Measurements from ENCODE around the gene FAT1. TPM values are rescaled to one million over a fixed set of nuclear protein-coding genes. Genes with fewer than 3 reads are reported as not detected.
"Not testable (repeated sequence)": the region's sequence is repeated elsewhere in the genome, so short reads cannot be mapped to it uniquely, and the experiment has no call there.

Gene FAT1
- total RNA-seq, 4 donors from 2014 or later = 321 to 477 (median 380) TPM

DNA sequence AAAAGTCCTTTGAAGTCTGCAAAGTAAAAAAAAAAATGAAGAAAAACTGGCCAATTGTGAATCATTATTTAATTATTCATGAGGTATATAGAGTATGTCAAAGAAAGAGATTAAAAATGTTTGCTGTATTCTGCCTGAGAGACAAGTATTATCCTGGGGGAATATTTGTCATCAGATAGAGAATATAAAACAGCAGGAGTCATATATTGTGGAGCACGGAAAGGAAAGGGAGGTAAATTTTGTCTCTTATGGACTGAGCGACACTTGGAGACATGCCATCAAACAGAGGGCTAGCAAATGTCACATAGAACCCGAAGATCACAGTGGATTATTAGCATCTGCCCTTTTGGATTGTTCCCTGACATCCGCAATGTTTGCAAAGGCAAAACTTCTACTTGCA is 39.2 kb upstream of the FAT1 start:
- Histone ChIP-seq H3K4me1 (peaks cover 0 to 15% (median 6%) of the 10 kb centered on the region in 4 donors), H3K36me3 (no peaks in the 10 kb centered on the region), H3K27me3 (no peaks in the 10 kb centered on the region), H3K9me3 (no peaks in the 10 kb centered on the region), H3K4me3 (no peak overlapping the region), H3K27ac (no peak overlapping the region)
- DNase-seq = no peak
- in situ Hi-C loops (cut with MboI; ENCODE audit: low pct_ligation_motif_present in 1 of 4, low pct_unique_long_range_greater_than_20kb in 1 of 4, low sequenced_read_pairs in 3 of 4) (no loop called here), intact Hi-C loops (cut with DNase I; ENCODE audit: low total_unique reads) (no loop called here)
- TF ChIP-seq POLR2A (IDR thresholded peaks at IDR 0.05) (no peak), POLR2AphosphoS5 (IDR thresholded peaks at IDR 0.05) (no peak), EP300 (IDR thresholded peaks at IDR 0.05; ENCODE audit: low read depth) (no peak)
- TF ChIP-seq, protein P1, sequence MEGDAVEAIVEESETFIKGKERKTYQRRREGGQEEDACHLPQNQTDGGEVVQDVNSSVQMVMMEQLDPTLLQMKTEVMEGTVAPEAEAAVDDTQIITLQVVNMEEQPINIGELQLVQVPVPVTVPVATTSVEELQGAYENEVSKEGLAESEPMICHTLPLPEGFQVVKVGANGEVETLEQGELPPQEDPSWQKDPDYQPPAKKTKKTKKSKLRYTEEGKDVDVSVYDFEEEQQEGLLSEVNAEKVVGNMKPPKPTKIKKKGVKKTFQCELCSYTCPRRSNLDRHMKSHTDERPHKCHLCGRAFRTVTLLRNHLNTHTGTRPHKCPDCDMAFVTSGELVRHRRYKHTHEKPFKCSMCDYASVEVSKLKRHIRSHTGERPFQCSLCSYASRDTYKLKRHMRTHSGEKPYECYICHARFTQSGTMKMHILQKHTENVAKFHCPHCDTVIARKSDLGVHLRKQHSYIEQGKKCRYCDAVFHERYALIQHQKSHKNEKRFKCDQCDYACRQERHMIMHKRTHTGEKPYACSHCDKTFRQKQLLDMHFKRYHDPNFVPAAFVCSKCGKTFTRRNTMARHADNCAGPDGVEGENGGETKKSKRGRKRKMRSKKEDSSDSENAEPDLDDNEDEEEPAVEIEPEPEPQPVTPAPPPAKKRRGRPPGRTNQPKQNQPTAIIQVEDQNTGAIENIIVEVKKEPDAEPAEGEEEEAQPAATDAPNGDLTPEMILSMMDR (IDR thresholded peaks at IDR 0.05) = no peak
- WGBS, 2 donors (ENCODE audit: low coverage in 1 of 2) = 71 to 72% methylated on average over 3 to 4 of the region's 4 CpGs

DNA sequence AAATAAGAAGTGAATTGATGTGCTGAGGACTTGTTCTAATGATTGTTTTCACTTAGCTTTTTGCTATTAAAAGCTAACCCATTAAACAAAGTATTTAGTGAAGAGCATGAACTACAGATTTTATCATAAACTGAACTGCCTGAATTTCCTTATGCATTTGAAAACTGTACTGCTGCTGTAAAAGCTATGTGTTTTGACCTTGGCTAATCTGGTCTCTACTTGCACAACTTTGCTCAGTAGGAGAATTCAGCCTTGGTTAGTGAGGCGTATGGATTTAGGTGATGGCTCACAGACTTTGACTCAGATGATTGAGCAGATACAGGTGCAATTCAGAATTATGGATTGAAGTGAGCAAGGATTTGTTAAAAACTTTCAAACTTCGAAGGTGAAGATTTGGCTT is 38.7 kb upstream of the FAT1 start:
- Histone ChIP-seq H3K27ac (no peak overlapping the region), H3K9me3 (no peaks in the 10 kb centered on the region), H3K4me3 (no peak overlapping the region), H3K36me3 (no peaks in the 10 kb centered on the region), H3K4me1 (peaks cover 0 to 15% (median 6%) of the 10 kb centered on the region in 4 donors), H3K27me3 (no peaks in the 10 kb centered on the region)
- 78 to 91% methylated on average over 2 of the region's 2 CpGs for WGBS, 2 donors (ENCODE audit: low coverage in 1 of 2)
- TF ChIP-seq POLR2AphosphoS5 (IDR thresholded peaks at IDR 0.05) = no peak
- no peak for TF ChIP-seq POLR2A (IDR thresholded peaks at IDR 0.05)
- TF ChIP-seq EP300 (IDR thresholded peaks at IDR 0.05; ENCODE audit: low read depth) = no peak
- TF ChIP-seq, protein P1 (IDR thresholded peaks at IDR 0.05) = no peak
- intact Hi-C loops (cut with DNase I; ENCODE audit: low total_unique reads) = no loop called here
- DNase-seq = no peak
- in situ Hi-C loops (cut with MboI; ENCODE audit: low pct_ligation_motif_present in 1 of 4, low pct_unique_long_range_greater_than_20kb in 1 of 4, low sequenced_read_pairs in 3 of 4) = no loop called here

DNA sequence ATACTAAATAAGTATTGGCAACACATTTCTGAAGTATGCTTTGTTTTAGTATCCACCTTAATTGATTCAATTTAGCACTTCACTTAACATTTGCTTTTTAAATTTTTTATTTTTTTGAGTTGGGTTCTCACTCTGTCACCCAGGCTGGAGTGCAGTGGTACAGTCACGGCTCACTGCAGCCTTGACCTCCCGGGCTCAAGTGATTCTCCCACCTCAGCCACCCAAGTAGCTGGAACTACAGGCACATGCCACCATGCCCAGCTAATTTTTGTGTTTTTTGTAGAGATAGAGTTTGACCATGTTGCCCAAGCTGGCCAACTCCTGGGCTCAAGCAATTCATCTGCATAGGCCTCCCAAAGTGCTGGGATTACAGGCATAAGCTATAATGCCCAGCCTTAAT is 38.3 kb upstream of the FAT1 start:
- intact Hi-C loops (cut with DNase I; ENCODE audit: low total_unique reads); H3K4me3 ChIP-seq; H3K36me3 ChIP-seq; in situ Hi-C loops (cut with MboI; ENCODE audit: low pct_ligation_motif_present in 1 of 4, low pct_unique_long_range_greater_than_20kb in 1 of 4, low sequenced_read_pairs in 3 of 4); H3K27ac ChIP-seq; H3K9me3 ChIP-seq; H3K27me3 ChIP-seq; DNase-seq: not testable (repeated sequence)
- WGBS, 2 donors (ENCODE audit: low coverage in 1 of 2) = 98 to 100% methylated on average over 2 of the region's 2 CpGs
- H3K4me1 ChIP-seq = peaks cover 0 to 15% (median 6%) of the 10 kb centered on the region in 4 donors

DNA sequence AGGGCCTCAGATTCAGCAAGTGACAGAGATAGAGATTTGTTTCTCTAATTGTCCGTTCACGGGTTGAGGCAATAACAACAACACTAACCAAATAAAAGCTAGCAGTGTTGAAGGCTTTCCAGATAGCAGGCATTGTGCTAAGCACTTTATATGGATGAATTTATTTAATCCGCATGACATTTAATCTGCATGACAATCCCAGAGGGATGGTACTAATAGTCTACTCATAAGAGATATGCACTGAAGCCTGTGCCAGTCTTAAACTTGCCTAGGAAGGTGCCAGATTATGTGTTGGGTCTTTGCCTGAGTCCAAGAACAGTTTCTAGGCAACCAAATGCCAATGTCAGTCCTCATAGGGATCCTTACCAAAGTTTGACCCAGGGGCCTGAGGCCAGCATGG is 37.7 kb upstream of the FAT1 start:
- 88 to 93% methylated on average over 3 of the region's 3 CpGs for WGBS, 2 donors (ENCODE audit: low coverage in 1 of 2)
- no peak overlapping the region for H3K27ac ChIP-seq
- TF ChIP-seq, protein P1 (IDR thresholded peaks at IDR 0.05) = no peak

DNA sequence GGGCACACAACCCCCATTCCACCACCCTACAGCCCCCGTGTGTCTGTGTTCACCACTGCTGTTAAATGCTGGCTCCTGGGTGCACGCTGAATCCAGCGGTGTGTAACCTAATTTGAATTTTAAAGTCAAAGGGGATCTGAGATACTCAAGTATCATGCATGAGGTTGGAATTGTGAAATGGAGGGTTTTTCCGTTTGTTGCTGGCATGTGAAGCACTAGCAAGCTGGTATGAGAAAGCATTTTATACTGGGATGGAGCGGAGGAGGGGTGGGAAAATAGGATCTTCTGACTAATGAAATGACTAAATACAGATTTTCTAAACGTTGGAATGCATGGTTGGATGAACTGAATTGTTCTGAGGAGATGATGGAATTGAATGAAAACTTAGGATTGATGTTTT is 36.9 kb upstream of the FAT1 start:
- no peak for DNase-seq
- intact Hi-C loops (cut with DNase I; ENCODE audit: low total_unique reads) (no loop called here), in situ Hi-C loops (cut with MboI; ENCODE audit: low pct_ligation_motif_present in 1 of 4, low pct_unique_long_range_greater_than_20kb in 1 of 4, low sequenced_read_pairs in 3 of 4) (no loop called here)
- H3K27me3 ChIP-seq = no peaks in the 10 kb centered on the region
- H3K27ac ChIP-seq = no peak overlapping the region
- H3K4me3 ChIP-seq = no peak overlapping the region
- TF ChIP-seq POLR2AphosphoS5 (IDR thresholded peaks at IDR 0.05) (no peak), POLR2A (IDR thresholded peaks at IDR 0.05) (no peak), EP300 (IDR thresholded peaks at IDR 0.05; ENCODE audit: low read depth) (no peak)
- TF ChIP-seq, protein P1 (IDR thresholded peaks at IDR 0.05) = no peak
- WGBS, 2 donors (ENCODE audit: low coverage in 1 of 2) = 82 to 83% methylated on average over 5 to 6 of the region's 6 CpGs
- H3K9me3 ChIP-seq = no peaks in the 10 kb centered on the region
- H3K4me1 ChIP-seq = peaks cover 0 to 10% (median 5%) of the 10 kb centered on the region in 4 donors
- no peaks in the 10 kb centered on the region for H3K36me3 ChIP-seq

More for the DNA sequence above, 37.7 kb upstream of the FAT1 start:
- Histone ChIP-seq H3K4me1 (peaks cover 0 to 13% (median 6%) of the 10 kb centered on the region in 4 donors), H3K4me3 (no peak overlapping the region), H3K27me3 (no peaks in the 10 kb centered on the region), H3K9me3 (no peaks in the 10 kb centered on the region), H3K36me3 (no peaks in the 10 kb centered on the region)
- intact Hi-C loops (cut with DNase I; ENCODE audit: low total_unique reads) (no loop called here), in situ Hi-C loops (cut with MboI; ENCODE audit: low pct_ligation_motif_present in 1 of 4, low pct_unique_long_range_greater_than_20kb in 1 of 4, low sequenced_read_pairs in 3 of 4) (no loop called here)
- no peak for DNase-seq
